IMR-90 (cell line): ENCODE data around the gene MTMR11. TPM values are rescaled to one million over a fixed set of nuclear protein-coding genes. Genes with fewer than 3 reads are reported as not detected.
A peak's percentile ranks its signal among the peaks of the same experiment; 100 is the strongest.

Source experiments
- ATAC-seq: fragments of 200-7000 bp; cut with Tn5 transposase; 2 replicates; pipeline ENCODE4 v1.9.1; 2020; ENCODE audit warnings: low read depth, mild to moderate bottlenecking, moderate library complexity
- BruUV-seq: library from RNA; stranded (reverse); fragments of 400-500 nt; replicated peaks from 2 replicates; lab custom pipeline; 2021; lab: Mats Ljungman, UMichigan
- CTCF ChIA-PET: fragments of 300-600 bp; formaldehyde crosslinking; extraction: SDS; loops from one replicate; lab custom pipeline; 2021; ENCODE audit warnings: antibody characterized with exemption; lab: Yijun Ruan, JAX
- POLR2A ChIA-PET: fragments of 300-600 bp; sonication (Branson Sonifier 250); formaldehyde crosslinking; loops from one replicate; lab custom pipeline; 2022; ENCODE audit warnings: antibody characterized with exemption; ENCODE audit not compliant: unreplicated experiment; lab: Charles Lee
- DNase-seq: peaks from one replicate; pipeline ENCODE4 v3.0.0; 2013
- H2AFZ ChIP-seq: replicated peaks from 2 replicates; pipeline ENCODE3; 2013; ENCODE audit warnings: low read length, mild to moderate bottlenecking; ENCODE audit not compliant: poor library complexity
- H2AK5ac ChIP-seq: 2 replicates; pipeline ENCODE4 v1.6.1; 2013; ENCODE audit warnings: low read depth, low read length, inconsistent platforms
- H2AK9ac ChIP-seq: replicated peaks from 2 replicates; pipeline ENCODE3; 2013; ENCODE audit warnings: mild to moderate bottlenecking, low read depth, low read length, moderate library complexity; ENCODE audit not compliant: poor library complexity
- H2BK120ac ChIP-seq: 2 replicates; pipeline ENCODE4 v1.6.1; 2013; ENCODE audit warnings: low read depth, low read length, inconsistent platforms
- H2BK15ac ChIP-seq: 3 replicates; pipeline ENCODE4 v1.6.1; 2013; ENCODE audit warnings: low read depth, low read length, inconsistent platforms
- H2BK20ac ChIP-seq: 2 replicates; pipeline ENCODE4 v1.6.1; 2013; ENCODE audit warnings: low read depth, mild to moderate bottlenecking, inconsistent platforms, low read length, moderate library complexity
- H2BK5ac ChIP-seq: 2 replicates; pipeline ENCODE4 v1.6.1; 2013; ENCODE audit warnings: mild to moderate bottlenecking, low read depth, low read length, inconsistent platforms; ENCODE audit not compliant: poor library complexity, severe bottlenecking
- H3K14ac ChIP-seq: replicated peaks from 2 replicates; pipeline ENCODE4 v1.6.1; 2013; ENCODE audit warnings: low read depth, low read length, inconsistent platforms
- H3K18ac ChIP-seq: 2 replicates; pipeline ENCODE4 v1.6.1; 2013; ENCODE audit warnings: low read depth, low read length, control low read depth
- H3K23ac ChIP-seq: 2 replicates; pipeline ENCODE4 v1.6.1; 2013; ENCODE audit warnings: low read depth, low read length, inconsistent platforms
- H3K27ac ChIP-seq: 2 replicates; pipeline ENCODE4 v1.5.1; 2013; ENCODE audit warnings: mild to moderate bottlenecking, control low read depth, low read length; ENCODE audit not compliant: insufficient read depth
- H3K27me3 ChIP-seq: 2 replicates; pipeline ENCODE4 v1.6.1; 2013; ENCODE audit warnings: low read length; ENCODE audit not compliant: control insufficient read depth, insufficient read depth
- H3K36me3 ChIP-seq: 2 replicates; pipeline ENCODE4 v1.6.1; 2013; ENCODE audit warnings: low read length, mixed read lengths; ENCODE audit not compliant: control insufficient read depth, insufficient read depth
- H3K4ac ChIP-seq: 2 replicates; pipeline ENCODE4 v1.6.1; 2013; ENCODE audit warnings: low read depth, low read length, inconsistent platforms
- H3K4me1 ChIP-seq: 2 replicates; pipeline ENCODE4 v1.6.1; 2013; ENCODE audit warnings: low read length, mixed read lengths; ENCODE audit not compliant: control insufficient read depth, insufficient read depth
- H3K4me2 ChIP-seq: 2 replicates; pipeline ENCODE4 v1.6.1; 2013; ENCODE audit warnings: low read depth, mild to moderate bottlenecking, control low read depth, low read length, moderate library complexity
- H3K4me3 ChIP-seq: 2 replicates; pipeline ENCODE4 v1.5.1; 2013; ENCODE audit warnings: low read depth, mild to moderate bottlenecking, control low read depth, low read length, moderate library complexity; ENCODE audit not compliant: insufficient read depth
- H3K56ac ChIP-seq: 2 replicates; pipeline ENCODE4 v1.6.1; 2013; ENCODE audit warnings: low read length, inconsistent platforms; ENCODE audit not compliant: insufficient read depth; ENCODE audit errors: extremely low read depth
- H3K79me1 ChIP-seq, 2 experiments: 2 replicates each; pipeline ENCODE4 v1.6.1; 2013; ENCODE audit warnings: low read length in 2 of 2, inconsistent platforms in 1 of 2, low read depth in 1 of 2
- H3K9ac ChIP-seq: 2 replicates; pipeline ENCODE4 v1.6.1; 2013; ENCODE audit warnings: low read depth, low read length, control low read depth
- H3K9me1 ChIP-seq: 2 replicates; pipeline ENCODE4 v1.6.1; 2013; ENCODE audit warnings: low read length, inconsistent platforms; ENCODE audit not compliant: insufficient read depth
- H3K9me3 ChIP-seq: 2 replicates; pipeline ENCODE4 v1.6.1; 2013; ENCODE audit warnings: low read length; ENCODE audit not compliant: control insufficient read depth, insufficient read depth
- H4K20me1 ChIP-seq: 2 replicates; pipeline ENCODE4 v1.6.1; 2013; ENCODE audit warnings: low read length, inconsistent platforms; ENCODE audit not compliant: insufficient read depth
- H4K5ac ChIP-seq: 2 replicates; pipeline ENCODE4 v1.6.1; 2013; ENCODE audit warnings: mild to moderate bottlenecking, low read depth, low read length, control low read depth
- H4K8ac ChIP-seq, 2 experiments: 2 replicates each; pipeline ENCODE4 v1.6.1; 2013; ENCODE audit warnings: low read depth in 2 of 2, low read length in 2 of 2, control low read depth in 1 of 2, inconsistent platforms in 1 of 2
- H4K91ac ChIP-seq: 2 replicates; pipeline ENCODE4 v1.6.1; 2013; ENCODE audit warnings: low read depth, low read length, inconsistent platforms; ENCODE audit not compliant: insufficient read depth
- BHLHE40 ChIP-seq: fragments of 150-350 bp; IDR thresholded peaks from 2 replicates; pipeline ENCODE4 v1.6.1; 2016; ENCODE audit warnings: mild to moderate bottlenecking, low read depth, low read length
- CHD1 ChIP-seq: IDR thresholded peaks from 2 replicates; pipeline ENCODE4 v1.6.1; 2012; ENCODE audit warnings: low read depth, low read length, improper control_type of control experiment
- MXI1 ChIP-seq: IDR thresholded peaks from 2 replicates; pipeline ENCODE4 v1.6.1; 2012; ENCODE audit warnings: low read depth, mild to moderate bottlenecking, low read length, moderate library complexity, borderline replicate concordance
- RCOR1 ChIP-seq: IDR thresholded peaks from 2 replicates; pipeline ENCODE4 v1.6.1; 2012; ENCODE audit warnings: mild to moderate bottlenecking, low read length, improper control_type of control experiment; ENCODE audit not compliant: insufficient replicate concordance
- USF2 ChIP-seq: fragments of 150-350 bp; IDR thresholded peaks from 2 replicates; pipeline ENCODE4 v1.6.1; 2017; ENCODE audit warnings: mild to moderate bottlenecking, antibody characterized with exemption, low read length, low read depth
- WGBS, 2 experiments: methylation state at CpG; one replicate each; pipeline versions ENCODE4 v1.1.5 to v1.1.7; 2013; ENCODE audit warnings: missing lambda C conversion rate in 2 of 2; ENCODE audit not compliant: insufficient read length in 1 of 2; ENCODE audit errors: extremely low coverage in 2 of 2; 5-methylcytosine and 5-hydroxymethylcytosine counted together
- dilution Hi-C: fragments of 300-500 bp; cut with HindIII; formaldehyde crosslinking; loops from one replicate; pipeline ENCODE4 v1.14.3; 2018; ENCODE audit warnings: low sequenced_read_pairs; ENCODE audit not compliant: unreplicated experiment
- in situ Hi-C: fragments of 300-500 bp; cut with MboI; formaldehyde crosslinking; loops from 3 replicates; pipeline ENCODE4 v1.14.3; 2019; ENCODE audit warnings: low sequenced_read_pairs, inconsistent platforms, mixed read lengths
- intact Hi-C: fragments of 100-400 bp; cut with micrococcal nuclease; formaldehyde crosslinking; loops from 2 replicates; pipeline ENCODE4 v1.10.0; 2022
- polyA plus RNA-seq, 3 experiments: library from polyadenylated mRNA; depleted of rRNA; stranded (reverse); fragments of >200 nt; gene quantifications; 2 replicates each; pipeline ENCODE4 v1.2.3, GENCODE V29; 2012; ENCODE audit warnings: low replicate concordance in 1 of 3
- total RNA-seq: library from RNA; depleted of rRNA; stranded (reverse); fragments of >200 nt; gene quantifications from 2 replicates; pipeline ENCODE4 v1.2.3, GENCODE V29; 2012

MTMR11 gene
- total and polyA plus RNA-seq, 2 of the 4 experiments (the other 2 are of a cell fraction), result 2.0 to 14.6 TPM

GRCh38 chr1:149884433-149885338, 52.0 kb downstream of the MTMR11 start:
- Histone ChIP-seq H3K36me3 (no peaks in the 10 kb centered on the region), H2BK5ac (peak overlapping the region; percentile 25), H2AK9ac (peak overlapping the region; percentile 0), H3K27ac (peak overlapping the region; percentile 65), H3K18ac (no peak overlapping the region; the same call in 1 of the 2 replicates), H3K27me3 (no peaks in the 10 kb centered on the region), H4K8ac (peak overlapping the region; percentile 10 to 17; a peak in 3 of 4 replicates), H2BK15ac (no peak overlapping the region), H4K5ac (no peak overlapping the region), H3K9ac (peak overlapping the region; percentile 64), H4K20me1 (peaks cover 15% of the 10 kb centered on the region), H3K4me3 (peak overlapping the region; percentile 47), H3K4me2 (peak overlapping the region; percentile 97), H2AK5ac (0 out of 2 replicates have a peak overlapping the region, but pooled peaks have one; percentile 33), H2BK20ac (0 out of 2 replicates have a peak overlapping the region, but pooled peaks have one; percentile 9), H3K9me3 (no peaks in the 10 kb centered on the region), H3K4ac (peak overlapping the region; percentile 9), H3K14ac (peak overlapping the region; percentile 54), H3K23ac (peak overlapping the region; percentile 8), H2BK120ac (0 out of 2 replicates have a peak overlapping the region, but pooled peaks have one; percentile 1), H4K91ac (peak overlapping the region; percentile 5), H2AFZ (peak overlapping the region; percentile 54), H3K56ac (peak overlapping the region; percentile 71), H3K9me1 (no peaks in the 10 kb centered on the region), H3K4me1 (peaks cover 3% of the 10 kb centered on the region; the same call in 1 of the 2 replicates), H3K79me1 (peaks cover 3 to 19% of the 10 kb centered on the region in 2 experiments)
- peak; percentile 30 for DNase-seq
- dilution Hi-C loops, result no loop called here
- WGBS, 2 experiments, result no CpG with 5 or more reads among the region's 9 CpGs
- in situ Hi-C loops, result no loop called here
- no TSS peak for BruUV-seq
- CTCF ChIA-PET, result interaction anchor here (0.5 kb wide), 1 partner anchor 180 kb away, joined by 3 read pairs; no protein-coding TSS in a partner anchor
- intact Hi-C loops, result no loop called here
- POLR2A ChIA-PET, result no interaction called here
- TF ChIP-seq RCOR1 (no peak), MXI1 (no peak), USF2 (no peak), CHD1 (no peak), BHLHE40 (no peak)
- ATAC-seq, result no peak
